Stromal cell of bone marrow (primary cell): ENCODE measurements around the gene ORC4.

Experiments
- DNase-seq: peaks from one replicate; pipeline ENCODE4 v3.0.0-alpha.2; 2012; ENCODE audit warnings: low read depth

ORC4 gene

DNA sequence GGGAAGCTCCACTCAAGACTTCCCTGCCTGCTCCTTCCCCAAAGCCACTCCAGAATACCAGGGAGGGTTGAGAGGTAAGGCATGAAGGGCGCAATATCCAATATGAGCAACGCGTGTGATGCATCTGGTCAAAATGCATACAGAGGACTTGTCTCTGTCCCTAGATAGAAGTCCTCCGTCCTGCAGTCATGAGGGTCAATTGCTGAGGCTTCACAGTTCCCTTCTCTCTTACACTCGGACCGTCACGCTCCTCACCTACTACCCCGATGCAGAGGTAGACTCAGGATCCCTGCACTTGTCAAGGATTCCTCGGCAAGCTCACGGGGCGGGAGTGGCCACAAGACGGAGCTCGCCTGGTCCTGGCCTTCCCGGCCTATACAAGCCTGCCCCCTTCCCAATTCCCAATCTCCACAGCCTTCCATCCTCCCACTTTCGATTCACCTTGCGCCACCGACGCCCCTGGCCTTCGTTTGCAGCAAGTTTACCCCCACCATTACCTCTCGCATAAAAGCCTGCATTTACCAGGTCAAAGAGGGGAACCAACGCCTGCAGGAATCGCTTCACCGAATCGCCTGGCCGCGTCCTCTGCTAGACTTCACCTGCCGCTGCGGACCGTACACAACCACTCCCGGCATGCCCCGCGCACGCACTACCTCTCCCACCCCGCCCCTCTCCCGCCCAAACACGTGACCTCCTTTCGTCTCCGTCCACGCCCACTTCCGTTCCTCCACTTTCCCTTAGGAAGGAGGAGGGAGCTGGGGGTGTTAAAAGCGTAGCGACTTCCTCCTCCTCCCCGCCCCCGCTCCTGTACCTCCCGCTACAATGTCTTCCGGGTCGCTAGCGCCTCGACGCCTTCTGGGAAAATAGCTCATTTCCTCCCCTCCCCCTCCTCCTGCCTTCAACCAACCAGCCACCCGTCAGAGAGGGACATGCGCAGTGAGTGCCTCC lies at the start of gene ORC4:
TSS of gene ORC4 (minus strand) at position 627 of the 948 bp plus-strand sequence. CDS start 44,779 bp downstream, outside the sequence.
- peak; percentile 100 for DNase-seq

- DNase-seq, result no peak
These were observed 47.3 kb upstream of the ORC4 start for GRCh38 chr2:148067801-148068200.

- no peak for DNase-seq
These were observed 45.4 kb upstream of the ORC4 start for GRCh38 chr2:148065936-148066335.

- DNase-seq, result no peak
These were observed 43.1 kb upstream of the ORC4 start for GRCh38 chr2:148063633-148064032.

- no peak for DNase-seq
These were observed 38.1 kb upstream of the ORC4 start for GRCh38 chr2:148058641-148059040.

DNA sequence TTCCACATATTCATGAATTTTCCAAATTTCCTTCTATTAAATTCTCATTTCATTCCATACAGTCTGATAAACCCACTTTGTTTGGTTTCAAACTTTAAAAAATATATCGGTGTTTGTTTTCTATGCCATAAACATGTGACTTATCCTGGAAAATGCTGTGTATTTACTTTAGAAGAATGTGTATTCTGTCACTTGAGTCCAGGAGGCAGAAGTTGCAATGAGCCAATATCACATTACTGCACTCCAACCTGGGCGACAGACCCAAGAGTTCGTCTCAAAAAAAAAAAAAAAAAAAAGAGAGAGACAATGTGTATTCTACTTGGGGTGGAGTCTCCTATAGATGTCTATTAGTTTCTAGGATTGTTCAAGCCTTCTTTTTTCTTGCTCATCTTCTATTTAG lies 32.1 kb upstream of the ORC4 start:
- DNase-seq, result no peak

GRCh38 chr2:148049284-148049683 lies 28.7 kb upstream of the ORC4 start:
- DNase-seq, result no peak

GRCh38 chr2:148048475-148049221 lies 28.1 kb upstream of the ORC4 start:
- DNase-seq, result peak; percentile 15

DNA sequence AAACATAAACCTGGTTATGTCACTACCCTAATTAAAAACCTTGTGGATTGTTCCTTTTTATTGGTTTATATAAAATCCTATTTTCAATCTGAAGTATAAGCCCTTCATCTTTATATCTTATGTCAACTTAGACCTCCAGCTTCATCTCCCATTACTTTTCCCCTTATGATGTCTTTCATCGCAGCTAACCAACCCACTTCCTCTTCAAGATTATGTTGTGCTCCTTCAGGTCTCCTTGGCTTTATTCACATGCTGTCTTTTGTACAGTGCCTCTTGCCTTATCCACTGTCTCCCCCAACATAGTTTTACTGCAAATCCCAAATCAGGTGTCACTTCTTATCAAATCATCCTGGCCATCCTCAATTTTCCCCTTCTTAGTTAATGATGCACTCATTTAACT lies 26.3 kb upstream of the ORC4 start:
- DNase-seq, result no peak

GRCh38 chr2:148044322-148044721 lies 23.8 kb upstream of the ORC4 start:
- no peak for DNase-seq

GRCh38 chr2:148042219-148042618 lies 21.7 kb upstream of the ORC4 start:
- DNase-seq, result no peak

GRCh38 chr2:148039783-148040182 lies 19.2 kb upstream of the ORC4 start:
- no peak for DNase-seq

GRCh38 chr2:148032215-148032614 lies 11.7 kb upstream of the ORC4 start:
- no peak for DNase-seq

DNA sequence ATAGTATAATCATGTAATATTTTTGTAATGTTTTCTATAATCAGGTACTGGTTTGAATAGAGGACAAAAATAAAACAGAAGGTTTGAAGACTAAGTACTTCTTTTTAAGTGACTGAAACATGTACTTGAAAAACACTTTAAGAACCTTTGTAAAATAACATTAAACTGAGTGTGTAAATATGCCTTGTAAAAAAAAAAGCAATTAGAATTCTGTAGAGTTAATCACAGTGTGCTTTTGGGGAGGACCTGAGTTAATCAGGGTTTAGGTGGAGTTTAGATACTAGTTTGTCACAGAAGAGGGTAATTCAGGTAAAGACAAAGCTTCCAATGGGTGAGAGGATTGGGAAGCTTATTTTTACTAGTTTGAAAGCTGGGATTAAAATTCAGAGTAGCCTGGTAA lies 10.6 kb upstream of the ORC4 start:
- DNase-seq, result no peak

DNA sequence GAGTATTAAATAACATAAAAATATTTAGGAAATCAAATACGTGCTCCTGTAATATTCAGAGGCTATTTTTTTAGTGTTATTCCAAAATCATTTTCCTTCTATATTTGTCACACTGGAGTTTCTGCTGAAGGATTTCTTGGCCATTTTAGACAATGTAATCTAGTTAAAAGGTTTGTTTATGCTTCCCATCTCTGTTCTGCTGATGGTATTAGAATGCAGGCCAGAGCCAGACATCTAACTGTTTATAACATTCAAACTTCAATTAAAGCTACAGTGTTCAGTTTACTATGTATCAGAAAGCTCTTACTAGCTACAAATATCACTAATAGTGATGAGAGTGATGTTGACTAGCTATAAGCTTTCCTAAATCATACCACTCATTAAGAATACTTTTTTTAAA lies 8.2 kb upstream of the ORC4 start:
- DNase-seq, result no peak

- DNase-seq, result no peak
These were observed 7.3 kb upstream of the ORC4 start for GRCh38 chr2:148027822-148028221.

- no peak for DNase-seq
These were observed 6.0 kb upstream of the ORC4 start for GRCh38 chr2:148026573-148026972.

- DNase-seq, result no peak
These were observed 3.3 kb upstream of the ORC4 start for GRCh38 chr2:148023861-148024260.

DNA sequence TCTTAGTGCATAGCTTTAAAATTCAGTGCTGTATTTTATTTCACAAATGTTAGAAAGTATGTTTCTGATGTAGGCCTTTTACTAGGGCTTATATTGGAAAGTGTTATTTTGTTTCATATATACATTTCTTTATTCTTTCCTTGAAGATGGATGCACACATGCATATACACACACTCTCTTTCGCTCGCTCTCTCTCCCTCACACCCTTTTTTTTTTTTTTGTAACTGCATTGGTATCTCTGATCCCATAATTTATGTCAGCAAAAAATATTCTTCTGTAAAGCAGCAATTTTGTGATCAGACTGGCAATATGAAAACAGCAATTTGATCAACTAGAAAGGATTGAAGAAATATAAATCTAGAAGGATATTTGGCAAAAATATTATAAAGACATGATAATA lies 2.3 kb upstream of the ORC4 start:
- no peak for DNase-seq

- no peak for DNase-seq
These were observed 1.8 kb upstream of the ORC4 start for GRCh38 chr2:148022351-148022750.

GRCh38 chr2:148021886-148022285 lies 1.3 kb upstream of the ORC4 start:
- no peak for DNase-seq

GRCh38 chr2:148021059-148021861 lies 723 bp upstream of the ORC4 start, which contains the start of gene MBD5:
Gene MBD5, plus strand, starts transcription at chr2:148021091.
- DNase-seq, result no peak
